Adrenal gland (tissue), 12 donors: ENCODE data around the gene DCTN2. TPM values are rescaled to one million over a fixed set of nuclear protein-coding genes. Genes with fewer than 3 reads are reported as not detected.
"Not testable (repeated sequence)": the region's sequence is repeated elsewhere in the genome, so short reads cannot be mapped to it uniquely, and the experiment has no call there.

Source experiments
- DNase-seq, 7 donors: peaks; one replicate each; pipeline ENCODE4 v3.0.0-alpha.2; 2019 to 2020
- H3K27ac ChIP-seq, 5 donors: fragments of 200-600 bp; sonication (generic) in 4 of 5; 1 replicate in 3 of 5; 2 replicates in 2 of 5; pipeline versions ENCODE4 v1.5.1 to v1.8.0; 2016 to 2020; ENCODE audit warnings: mild to moderate bottlenecking in 1 of 5
- H3K27me3 ChIP-seq: fragments of 200-600 bp; 2 replicates; pipeline ENCODE4 v1.8.0; 2021
- H3K36me3 ChIP-seq, 2 donors: fragments of 200-600 bp; replicated peaks in 1 of 2; 1 replicate in 1 of 2; 2 replicates in 1 of 2; pipeline versions ENCODE4 v1.5.1 to v1.8.0; 2018 to 2022
- H3K4me1 ChIP-seq, 2 donors: fragments of 200-600 bp; replicated peaks in 1 of 2; 1 replicate in 1 of 2; 2 replicates in 1 of 2; pipeline versions ENCODE4 v1.5.1 to v1.8.0; 2018 to 2021
- H3K4me3 ChIP-seq, 4 donors: fragments of 200-600 bp; sonication (generic) in 3 of 4; one replicate each; pipeline ENCODE4 v1.5.1; 2016 to 2018
- H3K9me3 ChIP-seq, 3 donors: fragments of 200-600 bp; sonication (generic) in 1 of 3; replicated peaks in 1 of 3; 1 replicate in 2 of 3; 2 replicates in 1 of 3; pipeline versions ENCODE4 v1.5.1 to v1.8.0; 2016 to 2021
- CTCF ChIP-seq, 6 experiments: fragments of 450-650 bp in 4 of 6; fragments of 200-600 bp in 2 of 6; sonication (generic) in 1 of 6; IDR thresholded peaks; 1 replicate in 5 of 6; 2 replicates in 1 of 6; pipeline versions ENCODE4 v1.5.1 to v1.8.0; 2016 to 2021; ENCODE audit warnings: antibody characterized with exemption in 6 of 6, mild to moderate bottlenecking in 2 of 6, moderate library complexity in 1 of 6
- POLR2A ChIP-seq, 2 donors: fragments of 450-650 bp; IDR thresholded peaks; one replicate each; pipeline ENCODE4 v1.6.1; 2017; ENCODE audit warnings: antibody characterized with exemption in 2 of 2, mild to moderate bottlenecking in 2 of 2, moderate library complexity in 1 of 2
- WGBS, 4 donors: extraction: QIAGEN DNeasy Blood & Tissue Kit in 2 of 4; methylation state at CpG; one replicate each; pipeline versions ENCODE4 v1.1.5 to v1.1.7; 2013 to 2017; 5-methylcytosine and 5-hydroxymethylcytosine counted together
- intact Hi-C, 2 donors: fragments of 100-400 bp; cut with DNase I; formaldehyde crosslinking; loops; one replicate each; pipeline versions ENCODE4 v1.14.1 to v1.15.0; 2022 to 2023
- polyA plus RNA-seq, 3 donors: library from polyadenylated mRNA; stranded (reverse); fragments of 200-250 nt in 2 of 3; fragments of 350-450 nt in 1 of 3; fragmentation: Illumina TruSeq in 1 of 3; extraction: RNeasy Lipid Tissue Mini Kit (QIAGEN cat#74804) in 1 of 3; gene quantifications; one replicate each; pipeline ENCODE4 v1.2.3, GENCODE V29; 2013 to 2014
- total RNA-seq, 9 donors: library from RNA; depleted of rRNA in 4 of 9; stranded (reverse); fragments of >200 nt in 4 of 9; fragments of 120-200 nt in 1 of 9; fragmentation: NEBNext Ultra II Directional in 1 of 9; extraction: Animal tissue kit (Norgen Biotek cat#: 25700) in 1 of 9; gene quantifications; one replicate each; pipeline versions ENCODE4 v1.1.0 to v1.2.4, GENCODE V29; 2013 to 2023
- donor health status: healthy with polysubstance abuse.
- donor health status: Bipolar disorder and iron deficiency.
- donor health status: DM: yes; HTN: yes; CAD: no.
- donor health status: DM: no; HTN: no; CAD: no.
- donor health status: DM: no; HTN: no; CAD: no.
- donor health status: DM: yes; HTN: yes; CAD: no.

The DCTN2 gene
- total and polyA plus RNA-seq, 12 donors = 81.2 to 238 (median 135) TPM

GRCh38 chr12:57513266-57513665, 33.7 kb downstream of the DCTN2 start:
- H3K36me3 ChIP-seq = peaks cover 0 to 84% of the 10 kb centered on the region in 2 donors
- no peak for TF ChIP-seq POLR2A (IDR thresholded peaks at IDR 0.05)
- no peak for TF ChIP-seq CTCF (IDR thresholded peaks at IDR 0.05)
- peaks cover 9 to 15% of the 10 kb centered on the region in 2 donors for H3K4me1 ChIP-seq
- no peak overlapping the region for H3K4me3 ChIP-seq
- intact Hi-C loops = no loop called here
- no peaks in the 10 kb centered on the region for H3K9me3 ChIP-seq
- H3K27me3 ChIP-seq = no peaks in the 10 kb centered on the region
- no peak for DNase-seq
- H3K27ac ChIP-seq = no peak overlapping the region
- WGBS, 4 donors = 93 to 98% (median 95%) methylated on average over 5 of the region's 5 CpGs

- intact Hi-C loops = no loop called here
- DNase-seq = no peak
- 89 to 95% (median 92%) methylated on average over 6 of the region's 6 CpGs for WGBS, 4 donors
- TF ChIP-seq POLR2A (IDR thresholded peaks at IDR 0.05) = no peak
- no peak for TF ChIP-seq CTCF (IDR thresholded peaks at IDR 0.05)
- peaks cover 0 to 81% of the 10 kb centered on the region in 2 donors for H3K36me3 ChIP-seq
- peaks cover 3 to 9% of the 10 kb centered on the region in 2 donors for H3K4me1 ChIP-seq
- no peak overlapping the region for H3K27ac ChIP-seq
- H3K27me3 ChIP-seq = no peaks in the 10 kb centered on the region
- no peaks in the 10 kb centered on the region for H3K9me3 ChIP-seq
- H3K4me3 ChIP-seq = no peak overlapping the region
Measured at GRCh38 chr12:57512665-57513064, 34.3 kb downstream of the DCTN2 start.

GRCh38 chr12:57511588-57512325, 35.2 kb downstream of the DCTN2 start:
- no peak for DNase-seq
- Histone ChIP-seq H3K4me1 (peaks cover 0 to under 1% of the 10 kb centered on the region in 2 donors), H3K9me3 (no peaks in the 10 kb centered on the region), H3K36me3 (peaks cover 0 to 72% of the 10 kb centered on the region in 2 donors), H3K27ac (no peak overlapping the region), H3K27me3 (no peaks in the 10 kb centered on the region), H3K4me3 (no peak overlapping the region)
- intact Hi-C loops = no loop called here
- TF ChIP-seq POLR2A (IDR thresholded peaks at IDR 0.05) (no peak), CTCF (IDR thresholded peaks at IDR 0.05) (no peak)
- WGBS, 4 donors = 96 to 99% (median 97%) methylated on average over 7 of the region's 7 CpGs

- no peak overlapping the region for H3K27ac ChIP-seq
- no peaks in the 10 kb centered on the region for H3K4me1 ChIP-seq
- 92 to 99% (median 96%) methylated on average over 3 to 4 of the region's 4 CpGs for WGBS, 4 donors
- H3K27me3 ChIP-seq = no peaks in the 10 kb centered on the region
- intact Hi-C loops = no loop called here
- peaks cover 0 to 70% of the 10 kb centered on the region in 2 donors for H3K36me3 ChIP-seq
- H3K4me3 ChIP-seq = no peak overlapping the region
- TF ChIP-seq POLR2A (IDR thresholded peaks at IDR 0.05) (no peak), CTCF (IDR thresholded peaks at IDR 0.05) (no peak)
- no peaks in the 10 kb centered on the region for H3K9me3 ChIP-seq
- DNase-seq = no peak
Measured at GRCh38 chr12:57511161-57511560, 35.8 kb downstream of the DCTN2 start.

- H3K36me3 ChIP-seq = peaks cover 0 to 71% of the 10 kb centered on the region in 2 donors
- H3K4me1 ChIP-seq, H3K4me3 ChIP-seq, intact Hi-C loops, H3K27me3 ChIP-seq, DNase-seq, H3K9me3 ChIP-seq, H3K27ac ChIP-seq: not testable (repeated sequence)
- WGBS, 4 donors = 97 to 100% (median 99%) methylated on average over 2 to 17 of the region's 28 CpGs; no CpG with 5 or more reads in 1 of the 4 donors
Measured at GRCh38 chr12:57507796-57508195, 39.2 kb downstream of the DCTN2 start.

GRCh38 chr12:57506541-57506940, 40.5 kb downstream of the DCTN2 start:
- H3K27ac ChIP-seq, intact Hi-C loops, H3K9me3 ChIP-seq, DNase-seq, H3K27me3 ChIP-seq, H3K4me1 ChIP-seq, H3K4me3 ChIP-seq: not testable (repeated sequence)
- WGBS, 4 donors = 80 to 96% (median 91%) methylated on average over 4 of the region's 4 CpGs
- peaks cover 0 to 68% of the 10 kb centered on the region in 2 donors for H3K36me3 ChIP-seq

- intact Hi-C loops, H3K4me1 ChIP-seq, DNase-seq, H3K9me3 ChIP-seq, H3K27ac ChIP-seq, H3K4me3 ChIP-seq, H3K27me3 ChIP-seq: not testable (repeated sequence)
- 95 to 97% (median 97%) methylated on average over 21 to 22 of the region's 22 CpGs for WGBS, 4 donors
- peaks cover 0 to 79% of the 10 kb centered on the region in 2 donors for H3K36me3 ChIP-seq
Measured at GRCh38 chr12:57502311-57502969, 44.6 kb downstream of the DCTN2 start.
